Loucy (cell line): ENCODE data around the gene EDC3.

Source experiments
- EZH2phosphoT487 ChIP-seq: fragments of 200-600 bp; IDR thresholded peaks from 2 replicates; pipeline ENCODE4 v1.6.1; 2018; ENCODE audit warnings: antibody characterized with exemption, mild to moderate bottlenecking, moderate library complexity, borderline replicate concordance
- TF ChIP-seq, protein P1 (sequence below): fragments of 200-600 bp; sonication (generic); conservative IDR thresholded peaks from 2 replicates; pipeline ENCODE4 v1.5.1; 2014; ENCODE audit warnings: mild to moderate bottlenecking, antibody characterized with exemption, low read length

DNA sequence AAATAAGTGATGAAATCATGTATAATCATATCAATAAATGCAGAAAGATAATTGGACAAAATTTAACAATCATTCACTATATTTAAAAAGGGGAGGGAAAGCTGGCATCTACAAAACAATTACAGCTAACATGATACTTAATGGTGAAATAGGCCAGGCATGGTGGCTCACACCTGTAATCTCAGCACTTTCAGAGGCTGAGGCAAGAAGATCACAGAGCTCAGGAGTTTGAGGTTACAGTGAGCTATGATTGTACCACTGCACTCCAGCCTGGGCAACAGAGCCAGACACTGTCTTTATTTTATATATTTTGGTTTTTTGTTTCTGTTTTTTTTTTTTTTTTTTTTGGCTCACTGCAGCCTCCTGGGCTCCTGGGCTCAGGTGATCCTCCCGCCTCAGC lies 12.1 kb downstream of the EDC3 start:
- TF ChIP-seq, protein P1, sequence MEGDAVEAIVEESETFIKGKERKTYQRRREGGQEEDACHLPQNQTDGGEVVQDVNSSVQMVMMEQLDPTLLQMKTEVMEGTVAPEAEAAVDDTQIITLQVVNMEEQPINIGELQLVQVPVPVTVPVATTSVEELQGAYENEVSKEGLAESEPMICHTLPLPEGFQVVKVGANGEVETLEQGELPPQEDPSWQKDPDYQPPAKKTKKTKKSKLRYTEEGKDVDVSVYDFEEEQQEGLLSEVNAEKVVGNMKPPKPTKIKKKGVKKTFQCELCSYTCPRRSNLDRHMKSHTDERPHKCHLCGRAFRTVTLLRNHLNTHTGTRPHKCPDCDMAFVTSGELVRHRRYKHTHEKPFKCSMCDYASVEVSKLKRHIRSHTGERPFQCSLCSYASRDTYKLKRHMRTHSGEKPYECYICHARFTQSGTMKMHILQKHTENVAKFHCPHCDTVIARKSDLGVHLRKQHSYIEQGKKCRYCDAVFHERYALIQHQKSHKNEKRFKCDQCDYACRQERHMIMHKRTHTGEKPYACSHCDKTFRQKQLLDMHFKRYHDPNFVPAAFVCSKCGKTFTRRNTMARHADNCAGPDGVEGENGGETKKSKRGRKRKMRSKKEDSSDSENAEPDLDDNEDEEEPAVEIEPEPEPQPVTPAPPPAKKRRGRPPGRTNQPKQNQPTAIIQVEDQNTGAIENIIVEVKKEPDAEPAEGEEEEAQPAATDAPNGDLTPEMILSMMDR: no peak
- TF ChIP-seq EZH2phosphoT487: no peak
